Measurements from ENCODE around the gene GPR37.

GPR37 gene

DNA sequence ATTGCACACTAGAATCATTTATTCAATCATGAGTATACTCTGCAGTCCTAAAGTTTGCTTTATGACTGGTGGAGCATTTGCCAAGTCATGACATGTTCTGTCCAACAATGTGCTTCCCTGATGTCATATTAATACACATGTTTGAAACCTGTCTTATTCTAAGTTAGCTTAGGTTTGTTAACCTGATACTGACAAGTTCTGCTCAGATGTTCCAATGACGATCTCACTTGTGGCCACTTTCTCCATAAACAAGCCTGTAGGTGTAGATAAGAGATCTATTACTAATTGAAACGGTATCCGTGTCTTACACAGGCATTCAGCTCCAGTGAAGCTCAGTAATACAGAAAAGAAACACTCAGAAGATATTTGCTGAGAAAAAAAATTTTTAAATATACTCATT, 64.9 kb downstream of the GPR37 start:
- H4K20me1 ChIP-seq: no peaks in the 10 kb centered on the region
- H3K36me3 ChIP-seq: no peaks in the 10 kb centered on the region
- peaks cover 0 to 24% (median 0%) of the 10 kb centered on the region in 10 experiments; a peak in 2 of 20 replicates for H3K4me1 ChIP-seq
- no peaks in the 10 kb centered on the region for H3K27me3 ChIP-seq
- no peak overlapping the region for H3K4me2 ChIP-seq
- H3K9me3 ChIP-seq (replicated peaks in 1 of 11): peaks cover 0 to 11% (median 0%) of the 10 kb centered on the region in 11 experiments; a peak in 2 of 22 replicates
- no peak overlapping the region for H3K4me3 ChIP-seq
- H3K9ac ChIP-seq: no peak overlapping the region
- TF ChIP-seq Cebpa-rat (IDR thresholded peaks at IDR 0.05): no peak
- no peak overlapping the region for H3K27ac ChIP-seq

DNA sequence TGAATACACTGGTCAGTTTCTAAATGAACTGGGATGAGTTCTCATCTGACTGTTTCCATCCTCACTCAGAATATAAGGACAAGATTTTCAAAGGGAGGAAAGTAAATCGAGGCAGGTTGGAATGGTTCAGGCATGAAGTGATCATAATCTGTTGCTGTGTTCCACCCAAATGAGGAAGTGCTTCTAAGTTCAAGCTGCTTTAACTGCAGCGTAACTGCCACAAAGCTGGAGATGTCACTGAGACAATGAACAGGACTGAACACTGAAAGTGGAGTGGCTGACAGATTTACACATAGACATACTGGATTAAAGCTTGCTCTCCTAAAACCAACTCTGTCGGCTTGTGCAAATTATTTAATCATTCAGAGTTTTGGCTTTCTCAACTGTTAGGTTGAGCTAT, 66.6 kb downstream of the GPR37 start:
- Histone ChIP-seq H3K27ac (no peak overlapping the region), H4K20me1 (no peaks in the 10 kb centered on the region), H3K27me3 (no peaks in the 10 kb centered on the region), H3K36me3 (no peaks in the 10 kb centered on the region), H3K9me3 (replicated peaks in 1 of 11) (peaks cover 0 to 11% (median 0%) of the 10 kb centered on the region in 11 experiments; a peak in 2 of 22 replicates), H3K4me1 (peaks cover 0 to 18% (median 0%) of the 10 kb centered on the region in 10 experiments; a peak in 2 of 20 replicates), H3K4me3 (no peak overlapping the region), H3K9ac (no peak overlapping the region), H3K4me2 (no peak overlapping the region)
- no peak for TF ChIP-seq Cebpa-rat (IDR thresholded peaks at IDR 0.05)

DNA sequence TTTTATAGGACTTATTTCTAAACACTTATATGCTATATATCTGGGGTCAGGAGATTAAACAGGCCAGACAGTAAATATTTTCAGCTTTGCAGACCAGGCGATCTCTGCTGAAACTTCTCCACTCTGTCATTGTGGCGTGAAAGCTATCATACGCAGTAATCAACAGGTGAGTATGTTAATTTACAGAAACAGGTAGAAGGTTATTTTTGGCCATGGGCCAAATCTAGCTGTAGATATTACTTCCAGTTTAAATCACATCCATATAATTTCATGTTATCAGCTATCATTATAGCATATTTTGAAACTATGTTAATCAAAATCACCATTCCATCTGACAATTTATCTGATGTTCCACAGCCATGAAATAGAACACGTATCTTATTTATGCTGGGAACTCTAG, 67.8 kb downstream of the GPR37 start:
- no peak for TF ChIP-seq Cebpa-rat (IDR thresholded peaks at IDR 0.05)
- no peak overlapping the region for H3K4me2 ChIP-seq
- H4K20me1 ChIP-seq: no peaks in the 10 kb centered on the region

More for the DNA sequence above, 67.8 kb downstream of the GPR37 start:
- Histone ChIP-seq H3K36me3 (no peaks in the 10 kb centered on the region), H3K27me3 (no peaks in the 10 kb centered on the region), H3K9ac (no peak overlapping the region), H3K4me3 (no peak overlapping the region), H3K4me1 (peaks cover 0 to 12% (median 0%) of the 10 kb centered on the region in 10 experiments; a peak in 2 of 20 replicates), H3K9me3 (replicated peaks in 1 of 11) (peaks cover 0 to 11% (median 0%) of the 10 kb centered on the region in 11 experiments; a peak in 2 of 22 replicates), H3K27ac (no peak overlapping the region)

All from BLaER1 treated with 17β-estradiol and CSF1 and Interleukin-3, amounts not matched to agents 10 nM and 100 nM (cell line).